ENCODE results near the gene SMOC2.

DNA sequence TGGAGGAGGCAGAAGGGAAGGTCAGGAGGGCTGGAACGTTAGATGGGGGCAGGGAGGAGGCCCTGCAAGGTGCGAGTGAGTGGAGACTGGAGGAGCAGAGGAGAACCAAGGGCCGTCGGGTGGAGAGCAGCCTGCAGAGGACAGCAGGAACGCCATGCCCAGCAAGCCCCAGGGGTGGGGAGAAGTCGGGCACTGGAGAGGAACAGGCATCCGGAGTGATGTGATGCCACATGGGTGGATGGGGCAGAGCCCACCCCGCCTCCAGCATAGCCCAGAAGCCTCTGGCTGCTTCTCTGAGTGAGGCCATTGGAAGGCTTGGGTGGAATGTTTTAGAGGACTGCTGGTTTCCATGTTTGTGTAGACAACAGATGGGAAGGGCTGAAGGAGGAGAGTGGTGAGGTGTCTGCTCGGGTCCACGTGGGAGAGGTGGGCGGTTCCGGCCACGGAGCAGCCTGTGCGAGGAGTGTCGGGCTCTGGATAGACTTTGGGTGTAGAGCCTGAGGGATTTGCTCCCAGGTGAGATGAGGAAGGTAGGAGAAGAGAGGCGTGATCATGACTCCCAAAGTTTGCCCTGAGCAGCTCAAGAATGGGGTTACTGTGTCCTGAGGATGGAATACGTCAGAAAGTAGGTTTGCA lies 221.4 kb downstream of the SMOC2 start:
- TF ChIP-seq, protein P1, sequence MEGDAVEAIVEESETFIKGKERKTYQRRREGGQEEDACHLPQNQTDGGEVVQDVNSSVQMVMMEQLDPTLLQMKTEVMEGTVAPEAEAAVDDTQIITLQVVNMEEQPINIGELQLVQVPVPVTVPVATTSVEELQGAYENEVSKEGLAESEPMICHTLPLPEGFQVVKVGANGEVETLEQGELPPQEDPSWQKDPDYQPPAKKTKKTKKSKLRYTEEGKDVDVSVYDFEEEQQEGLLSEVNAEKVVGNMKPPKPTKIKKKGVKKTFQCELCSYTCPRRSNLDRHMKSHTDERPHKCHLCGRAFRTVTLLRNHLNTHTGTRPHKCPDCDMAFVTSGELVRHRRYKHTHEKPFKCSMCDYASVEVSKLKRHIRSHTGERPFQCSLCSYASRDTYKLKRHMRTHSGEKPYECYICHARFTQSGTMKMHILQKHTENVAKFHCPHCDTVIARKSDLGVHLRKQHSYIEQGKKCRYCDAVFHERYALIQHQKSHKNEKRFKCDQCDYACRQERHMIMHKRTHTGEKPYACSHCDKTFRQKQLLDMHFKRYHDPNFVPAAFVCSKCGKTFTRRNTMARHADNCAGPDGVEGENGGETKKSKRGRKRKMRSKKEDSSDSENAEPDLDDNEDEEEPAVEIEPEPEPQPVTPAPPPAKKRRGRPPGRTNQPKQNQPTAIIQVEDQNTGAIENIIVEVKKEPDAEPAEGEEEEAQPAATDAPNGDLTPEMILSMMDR (IDR thresholded peaks at IDR 0.05; ENCODE audit: poor library complexity): no peak
- no peak for TF ChIP-seq EZH2 (IDR thresholded peaks at IDR 0.05; ENCODE audit: borderline replicate concordance)
- no peak for TF ChIP-seq EZH2phosphoT487 (IDR thresholded peaks at IDR 0.05; ENCODE audit: low read depth, severe bottlenecking, unreplicated experiment)
